Measurements from ENCODE around the gene TRERF1.

GRCh38 chr6:42210551-42210950 is 241.2 kb downstream of the TRERF1 start:
- TF ChIP-seq CTCF (IDR thresholded peaks at IDR 0.05), result no peak
- no peak for TF ChIP-seq CHD2 (IDR thresholded peaks at IDR 0.05; ENCODE audit: low read length, partially characterized antibody)
- no peak for TF ChIP-seq REST (IDR thresholded peaks at IDR 0.05; ENCODE audit: low read depth, low read length)
- TF ChIP-seq MAX (IDR thresholded peaks at IDR 0.05; ENCODE audit: low read depth), result no peak
- no peak for TF ChIP-seq EP300 (IDR thresholded peaks at IDR 0.05; ENCODE audit: borderline replicate concordance in 1 of 2, low read depth in 1 of 2, low read length in 1 of 2)
- no peak for TF ChIP-seq POLR2AphosphoS5 (IDR thresholded peaks at IDR 0.05; ENCODE audit: low read depth, low read length)
- no peak for TF ChIP-seq USF1 (IDR thresholded peaks at IDR 0.05; ENCODE audit: borderline replicate concordance, low read depth)
- TF ChIP-seq SMC3 (IDR thresholded peaks at IDR 0.05; ENCODE audit: low read depth, low read length), result no peak
- no peak for TF ChIP-seq FOXM1 (IDR thresholded peaks at IDR 0.05; ENCODE audit: low read depth)

Measured in SK-N-SH (cell line).